GM19468 (cell line): ENCODE data around the gene KRTAP5-6.
"Not testable (repeated sequence)": the region's sequence is repeated elsewhere in the genome, so short reads cannot be mapped to it uniquely, and the experiment has no call there.

Experiments
- ATAC-seq: cut with Tn5 transposase; IDR thresholded peaks from one replicate; pipeline ENCODE4 v1.9.1; 2021; ENCODE audit warnings: mild to moderate bottlenecking, moderate library complexity, moderate number of reproducible peaks; ENCODE audit not compliant: unreplicated experiment; ENCODE audit errors: extremely low read depth

KRTAP5-6 gene

GRCh38 chr11:1660111-1660867 lies 36.7 kb upstream of the KRTAP5-6 start:
- ATAC-seq = no peak

DNA sequence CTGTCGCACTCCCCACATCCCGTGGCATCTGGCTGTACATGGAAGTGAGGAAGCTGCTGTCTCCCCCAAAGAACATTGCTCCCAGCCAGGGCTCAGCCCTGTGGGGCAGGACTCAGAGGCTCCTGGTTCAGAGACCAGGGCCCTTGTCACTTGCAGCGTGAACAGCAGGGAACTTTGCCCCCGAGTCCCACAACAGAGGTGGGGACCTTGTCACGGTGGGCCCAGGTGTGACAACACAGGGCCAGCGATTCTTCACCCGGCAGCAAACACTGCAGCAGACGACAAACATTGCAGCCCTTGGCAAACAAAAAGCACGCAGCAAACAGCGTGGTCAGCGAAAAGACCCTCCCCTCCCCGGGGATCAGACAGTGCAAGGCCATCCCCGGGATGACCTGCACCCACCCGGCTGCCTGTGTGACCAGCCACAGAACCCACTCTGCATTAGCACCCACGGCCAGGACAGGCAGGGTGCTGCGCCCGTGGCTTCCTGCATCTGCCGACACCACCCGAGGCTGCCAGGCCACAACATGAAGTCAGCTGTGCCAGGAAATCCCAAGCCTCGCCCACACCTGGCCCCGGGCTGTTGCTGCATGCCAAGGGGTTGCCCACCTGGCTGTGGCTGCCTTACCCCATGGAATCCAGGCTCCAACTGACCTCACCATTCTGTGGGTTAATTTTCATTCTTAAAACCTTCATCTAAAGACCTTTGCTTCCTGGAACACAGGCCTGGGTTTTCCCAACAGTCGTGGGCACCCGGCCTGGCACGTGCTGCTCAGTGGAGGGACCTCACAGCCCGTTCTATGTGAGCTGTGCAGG lies 35.3 kb upstream of the KRTAP5-6 start:
- not testable (repeated sequence) for ATAC-seq

GRCh38 chr11:1662699-1663283 lies 34.2 kb upstream of the KRTAP5-6 start:
- ATAC-seq = not testable (repeated sequence)

DNA sequence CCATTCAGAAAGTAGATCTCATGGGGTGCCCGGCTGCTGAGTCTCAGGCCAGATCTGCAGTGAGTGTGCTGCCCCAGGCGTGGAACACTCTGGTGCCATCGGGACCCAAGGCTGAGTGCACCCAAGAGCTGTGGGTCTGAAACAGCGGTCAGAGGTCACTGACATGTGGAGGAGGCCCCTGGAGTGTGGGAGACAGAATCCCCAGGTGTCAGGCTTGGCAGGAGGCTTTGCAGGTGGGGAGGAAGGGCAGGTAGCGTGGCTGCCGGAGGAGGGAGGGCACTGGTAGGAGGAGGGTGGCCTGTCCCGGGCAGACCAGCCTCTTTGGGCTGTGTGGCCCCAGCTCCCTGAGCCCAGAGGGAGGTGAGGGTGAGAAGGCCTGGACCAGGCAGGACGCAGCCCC lies 31.7 kb upstream of the KRTAP5-6 start:
- no peak for ATAC-seq

DNA sequence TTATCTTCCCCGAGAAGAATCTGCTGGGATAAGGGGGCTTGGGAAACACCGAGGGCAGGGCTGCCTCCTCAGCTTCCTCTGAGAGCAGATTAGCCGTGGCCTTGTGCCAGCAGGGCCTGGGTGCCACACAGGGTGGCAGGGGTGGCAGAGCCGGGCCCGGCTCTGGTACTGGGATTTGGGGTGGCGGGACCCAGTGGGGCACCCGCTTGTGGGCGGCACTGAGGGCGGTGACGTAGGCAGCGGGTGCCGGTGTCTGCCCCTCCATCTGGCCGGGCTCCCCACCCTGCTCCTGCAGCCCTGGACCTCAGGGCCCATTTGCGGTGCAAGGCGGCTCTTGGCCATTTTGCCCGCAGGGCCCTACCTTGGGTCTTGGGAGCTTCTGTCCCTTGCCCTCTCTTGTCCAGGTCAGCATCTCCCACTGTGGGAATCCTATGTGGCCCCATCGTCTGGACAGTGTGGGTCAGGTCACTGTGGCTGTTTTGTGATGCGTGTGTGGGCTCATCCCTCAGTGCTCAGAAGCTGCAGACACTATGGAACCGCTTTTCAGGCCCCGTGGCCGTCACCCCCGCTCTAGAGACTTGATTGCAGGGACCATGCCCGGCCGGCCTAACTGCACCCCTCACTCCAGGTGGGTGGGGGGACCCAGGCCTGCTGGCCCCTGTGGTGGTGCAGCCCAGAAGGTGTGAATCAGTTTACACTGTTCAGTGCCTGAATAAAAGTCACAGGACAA lies 29.7 kb upstream of the KRTAP5-6 start:
- ATAC-seq = no peak

DNA sequence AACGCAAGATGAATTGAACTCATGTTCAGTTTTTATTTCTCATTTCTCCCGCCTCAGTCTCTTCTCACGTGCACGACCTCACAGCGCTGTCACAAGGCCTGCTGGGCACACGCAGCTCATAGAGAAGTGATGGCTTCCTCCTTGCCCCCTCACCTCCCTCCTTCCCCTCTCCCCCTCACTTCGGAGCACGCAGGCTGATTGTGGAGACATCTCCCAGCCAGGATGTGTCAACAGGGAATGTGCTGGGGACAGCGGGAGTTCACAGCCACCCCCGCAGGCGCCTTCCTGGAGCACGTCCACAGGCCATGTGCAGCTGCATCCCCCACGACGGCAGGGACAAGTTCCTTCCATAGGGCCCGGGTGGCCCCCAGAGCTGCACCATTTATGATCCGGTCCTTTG lies 29.1 kb upstream of the KRTAP5-6 start:
- no peak for ATAC-seq

DNA sequence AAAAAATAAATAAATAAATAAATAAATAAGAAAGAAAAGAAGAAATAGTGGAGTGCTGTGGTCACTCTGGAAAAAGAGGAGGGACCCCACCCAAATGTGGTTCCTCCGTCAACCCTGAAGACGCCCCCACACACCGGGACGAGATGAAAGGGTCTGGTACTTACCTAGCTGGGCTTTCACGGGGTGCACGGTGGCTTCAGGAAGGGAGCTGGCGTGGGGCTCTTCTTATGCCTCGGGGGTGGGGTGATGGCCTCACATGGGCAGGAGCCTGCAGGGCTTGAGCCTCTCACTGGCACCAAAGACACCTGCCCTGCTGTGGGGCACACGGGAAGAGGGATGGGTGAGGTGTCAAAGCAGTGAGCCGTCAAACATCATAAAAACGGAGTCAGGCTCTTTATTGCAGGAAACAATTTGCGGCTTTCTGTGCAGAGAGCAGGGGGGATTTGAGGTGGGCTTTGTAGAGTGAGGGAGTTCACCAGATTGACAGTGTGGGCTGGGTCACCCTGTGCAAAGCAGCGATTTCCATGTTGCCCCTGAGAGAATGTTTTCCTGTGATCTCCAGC lies 28.0 kb upstream of the KRTAP5-6 start:
- ATAC-seq = no peak

- ATAC-seq = no peak
These were observed 27.3 kb upstream of the KRTAP5-6 start for GRCh38 chr11:1669546-1670218.

DNA sequence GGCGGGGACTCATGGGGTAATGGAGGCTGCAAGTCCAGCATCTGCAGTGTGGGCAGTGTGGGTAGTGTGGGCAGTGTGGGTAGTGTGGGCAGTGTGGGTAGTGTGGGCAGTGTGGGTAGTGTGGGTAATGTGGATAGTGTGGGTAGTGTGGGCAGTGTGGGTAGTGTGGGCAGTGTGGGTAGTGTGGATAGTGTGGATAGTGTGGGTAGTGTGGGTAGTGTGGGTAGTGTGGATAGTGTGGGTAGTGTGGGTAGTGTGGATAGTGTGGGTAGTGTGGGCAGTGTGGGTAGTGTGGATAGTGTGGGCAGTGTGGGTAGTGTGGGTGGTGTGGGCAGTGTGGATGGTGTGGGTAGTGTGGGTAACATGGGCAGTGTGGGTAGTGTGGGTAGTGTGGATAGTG lies 26.5 kb upstream of the KRTAP5-6 start:
- ATAC-seq = not testable (repeated sequence)

GRCh38 chr11:1670905-1671371 lies 26.1 kb upstream of the KRTAP5-6 start:
- no peak for ATAC-seq

DNA sequence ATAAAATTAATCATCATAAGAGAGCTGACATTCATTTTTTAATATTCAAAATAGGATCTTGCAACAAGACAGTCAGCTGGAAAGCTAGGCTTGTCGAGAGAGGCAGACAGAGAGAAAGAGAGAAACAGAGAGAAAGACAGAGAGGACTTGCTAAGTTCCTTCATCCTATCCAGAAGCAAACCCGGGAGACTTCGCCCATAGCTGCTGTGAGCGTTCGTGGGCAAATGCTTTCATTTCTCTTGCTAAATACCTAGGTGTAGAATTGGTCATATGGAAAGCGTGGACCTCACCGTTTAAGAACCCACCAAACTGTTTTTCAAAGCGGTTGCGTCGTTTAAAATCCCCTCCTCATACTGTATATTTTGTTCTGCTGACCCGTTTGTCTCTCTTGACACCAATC lies 25.3 kb upstream of the KRTAP5-6 start:
- no peak for ATAC-seq

DNA sequence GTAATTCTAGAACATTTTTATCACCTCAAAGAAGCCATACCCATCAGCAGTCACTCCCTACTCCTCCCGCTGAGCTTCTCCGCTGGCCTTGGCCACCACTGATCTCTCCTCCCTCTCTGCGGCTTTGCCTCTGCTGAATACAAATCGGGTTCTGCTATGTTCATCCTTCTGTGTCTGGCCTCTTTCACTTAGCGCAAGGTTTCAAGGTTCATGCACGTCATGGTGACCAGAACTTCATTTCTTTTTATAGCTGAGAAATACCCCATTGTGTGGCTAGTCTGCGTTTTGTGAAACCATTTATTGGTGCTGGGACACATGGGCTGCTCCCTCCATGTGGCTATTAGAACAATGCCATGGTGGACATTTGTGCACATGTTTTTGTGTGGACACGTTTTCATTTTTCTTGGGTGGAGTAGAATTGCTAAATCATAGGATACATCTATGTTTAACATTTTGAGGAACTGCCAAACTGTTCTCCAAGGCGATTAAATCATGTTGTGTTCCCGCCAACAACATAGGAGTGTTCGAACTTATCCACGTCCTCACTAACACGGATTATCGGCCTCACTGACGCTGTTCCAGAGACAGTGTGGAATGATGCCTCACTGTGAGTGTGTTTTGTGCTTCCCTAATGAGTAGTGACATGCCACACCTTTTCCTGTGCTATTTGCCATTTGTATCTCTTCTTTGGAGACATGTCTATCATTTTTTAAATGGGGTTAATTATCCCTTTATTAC lies 24.2 kb upstream of the KRTAP5-6 start:
- no peak for ATAC-seq

DNA sequence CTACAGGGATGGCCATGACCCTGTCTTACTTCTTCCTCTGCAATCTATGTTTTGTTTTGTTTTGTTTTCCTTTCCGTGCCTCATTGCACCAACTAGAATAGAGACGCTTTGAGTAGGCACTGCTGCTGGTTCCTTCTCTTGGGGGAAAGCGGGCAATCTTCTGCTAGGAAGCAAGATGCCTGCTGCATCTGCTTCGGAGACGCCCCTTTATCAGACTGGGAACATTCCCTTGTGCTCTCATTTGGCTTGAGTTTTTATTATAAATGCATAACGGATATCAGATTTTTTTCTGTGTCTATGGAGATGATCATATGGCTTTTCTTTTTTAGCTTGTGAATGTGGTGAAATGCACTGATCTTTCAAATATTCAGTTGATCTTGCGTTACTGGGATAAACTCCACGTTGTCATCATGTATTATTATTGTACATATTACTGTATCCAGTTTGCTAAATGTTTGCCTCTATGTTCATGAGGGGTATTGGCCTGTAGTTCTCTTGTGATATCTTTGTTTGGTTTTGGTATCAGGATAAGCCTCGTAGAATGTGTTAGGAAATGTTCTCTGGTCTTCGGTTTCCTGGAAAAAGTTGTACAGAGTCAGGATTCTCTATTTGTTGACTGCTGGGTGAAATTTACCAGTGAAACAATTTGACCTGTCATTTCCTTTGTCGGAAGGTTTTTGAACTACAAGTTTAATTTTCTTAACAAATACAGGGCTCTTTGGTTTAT lies 23.4 kb upstream of the KRTAP5-6 start:
- no peak for ATAC-seq

DNA sequence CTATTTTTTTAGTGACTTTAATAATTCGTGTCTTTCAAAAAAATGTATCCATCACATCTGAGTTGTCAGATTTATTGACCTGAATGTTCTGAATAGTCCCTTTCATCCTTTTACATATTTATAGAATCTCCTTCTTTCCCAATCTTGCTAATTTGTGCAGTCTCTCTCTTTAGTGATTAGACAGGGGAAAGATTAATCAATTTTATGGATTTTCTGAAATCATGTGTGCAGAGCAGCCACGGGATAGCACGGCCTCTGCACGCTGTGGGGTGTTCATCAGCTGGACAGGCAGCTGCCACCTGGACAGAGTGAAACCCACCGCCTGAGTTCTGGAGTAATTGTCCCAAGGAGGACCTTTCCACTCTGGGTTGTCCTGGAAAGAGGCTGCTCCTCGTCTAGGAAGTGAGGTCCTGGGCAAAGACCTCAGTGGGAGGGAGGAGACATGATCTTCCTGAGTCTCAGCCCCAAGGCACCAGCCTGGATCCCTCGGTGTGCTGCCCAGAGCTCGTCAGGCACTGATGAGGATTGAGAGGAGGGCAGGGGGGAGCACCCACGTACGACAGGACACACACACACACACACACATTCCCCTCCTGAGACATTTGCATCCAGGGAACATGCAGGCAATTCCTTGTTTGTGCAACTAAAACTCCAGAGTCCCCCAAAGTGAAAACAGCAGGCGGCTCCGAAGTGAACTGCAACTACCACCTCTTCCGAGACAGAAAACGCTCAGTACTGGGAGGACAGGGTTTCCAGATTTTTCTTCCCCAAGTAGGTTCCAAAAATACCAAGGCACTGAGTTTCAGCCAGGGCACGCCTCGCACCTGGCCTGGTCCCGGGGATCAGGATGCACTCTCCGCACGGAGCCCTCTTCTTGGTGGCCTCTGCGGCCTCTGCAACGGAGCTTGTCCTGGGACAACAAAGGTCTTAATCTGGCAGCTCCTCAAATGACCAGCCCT lies 22.5 kb upstream of the KRTAP5-6 start:
- ATAC-seq = no peak

DNA sequence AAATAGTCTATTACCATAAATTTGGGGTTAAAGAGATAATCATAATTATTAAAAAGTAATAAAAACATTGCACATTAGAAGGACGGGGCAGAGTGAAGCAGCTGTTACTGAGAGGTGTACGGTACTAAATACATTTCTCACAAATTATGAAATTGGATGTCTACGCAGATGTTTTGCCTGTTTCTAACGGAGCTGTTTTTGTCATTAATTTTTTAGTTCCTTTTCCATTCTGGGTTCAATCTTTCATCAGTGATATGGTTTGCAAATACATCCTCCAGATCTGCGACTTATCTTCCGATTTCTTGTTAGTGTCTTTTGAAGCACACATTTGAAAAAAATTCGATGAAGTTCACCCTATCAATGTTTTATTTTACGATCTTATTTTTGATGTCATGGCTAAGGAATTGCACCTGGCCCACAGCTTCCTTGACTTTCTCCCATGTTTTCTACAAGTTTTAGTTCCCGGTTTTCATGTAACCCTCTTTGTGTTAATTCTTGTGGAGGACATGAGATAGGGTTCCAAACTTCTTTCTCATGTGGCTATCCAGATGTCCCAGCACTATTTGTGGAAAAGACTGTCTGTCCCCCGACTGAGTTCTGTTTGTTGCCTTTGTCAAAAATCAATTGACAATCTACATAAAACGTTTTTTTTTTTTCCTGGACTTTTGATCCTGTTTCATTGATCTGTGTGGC lies 21.3 kb upstream of the KRTAP5-6 start:
- ATAC-seq = no peak

DNA sequence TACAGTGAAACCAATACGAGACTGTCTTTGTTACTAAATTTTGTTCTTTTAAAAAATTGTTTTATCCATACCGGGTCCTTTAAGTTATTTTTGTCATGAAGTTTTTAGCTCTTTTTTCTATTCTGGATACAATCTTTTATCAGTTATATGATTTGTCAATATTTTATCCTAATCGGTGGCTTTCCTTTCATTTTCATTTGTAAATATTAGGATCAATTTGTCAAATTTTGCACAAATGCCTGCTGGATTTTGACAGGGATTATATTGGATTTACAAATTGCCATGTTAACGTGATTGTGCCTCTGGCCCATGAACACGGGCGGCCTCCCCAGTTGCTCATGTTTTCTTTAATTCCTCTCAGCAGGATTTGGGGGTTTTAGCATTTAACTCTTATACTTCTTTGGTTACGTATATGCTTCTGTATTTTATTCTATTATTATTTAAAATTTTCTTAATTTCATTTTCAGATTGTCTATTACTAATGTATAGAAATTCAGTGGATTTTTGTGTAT lies 20.7 kb upstream of the KRTAP5-6 start:
- ATAC-seq = no peak
